NOMO-1 treated with dmso at 0.1 percent for 144 hours (cell line): ENCODE results near the gene PHLPP1.
"Not testable (repeated sequence)": the region's sequence is repeated elsewhere in the genome, so short reads cannot be mapped to it uniquely, and the experiment has no call there.

Source experiments
- DNase-seq: peaks from one replicate; lab custom pipeline; 2025; ENCODE audit not compliant: unreplicated experiment; lab: John Stamatoyannopoulos, UW

The PHLPP1 gene

GRCh38 chr18:62807396-62807795 lies 92.1 kb downstream of the PHLPP1 start:
- DNase-seq, result no peak

- DNase-seq, result no peak
Observed at GRCh38 chr18:62808123-62808522, 92.8 kb downstream of the PHLPP1 start.

- DNase-seq, result not testable (repeated sequence)
Observed at GRCh38 chr18:62809445-62809844, 94.1 kb downstream of the PHLPP1 start.

GRCh38 chr18:62809900-62810299 lies 94.6 kb downstream of the PHLPP1 start:
- no peak for DNase-seq

GRCh38 chr18:62810682-62811081 lies 95.3 kb downstream of the PHLPP1 start:
- DNase-seq, result no peak

- no peak for DNase-seq
Observed at GRCh38 chr18:62811674-62812073, 96.3 kb downstream of the PHLPP1 start.

GRCh38 chr18:62812242-62812641 lies 96.9 kb downstream of the PHLPP1 start:
- DNase-seq, result no peak

GRCh38 chr18:62812876-62813275 lies 97.5 kb downstream of the PHLPP1 start:
- DNase-seq, result no peak

GRCh38 chr18:62814132-62814759 lies 98.9 kb downstream of the PHLPP1 start:
- DNase-seq, result no peak

GRCh38 chr18:62825382-62825781 lies 110.0 kb downstream of the PHLPP1 start:
- no peak for DNase-seq

GRCh38 chr18:62827397-62827796 lies 112.1 kb downstream of the PHLPP1 start:
- DNase-seq, result no peak

- DNase-seq, result no peak
Observed at GRCh38 chr18:62828091-62828640, 112.8 kb downstream of the PHLPP1 start.

GRCh38 chr18:62828852-62829251 lies 113.5 kb downstream of the PHLPP1 start:
- no peak for DNase-seq

GRCh38 chr18:62829936-62830335 lies 114.6 kb downstream of the PHLPP1 start:
- DNase-seq, result no peak

- no peak for DNase-seq
Observed at GRCh38 chr18:62832282-62832681, 116.9 kb downstream of the PHLPP1 start.

- DNase-seq, result no peak
Observed at GRCh38 chr18:62833494-62833893, 118.2 kb downstream of the PHLPP1 start.

GRCh38 chr18:62834715-62835114 lies 119.4 kb downstream of the PHLPP1 start:
- DNase-seq, result no peak

- DNase-seq, result no peak
Observed at GRCh38 chr18:62837011-62837410, 121.7 kb downstream of the PHLPP1 start.

- no peak for DNase-seq
Observed at GRCh38 chr18:62838475-62839098, 123.2 kb downstream of the PHLPP1 start.

GRCh38 chr18:62839874-62840713 lies 124.8 kb downstream of the PHLPP1 start:
- DNase-seq, result no peak

- DNase-seq, result no peak
Observed at GRCh38 chr18:62841405-62841804, 126.1 kb downstream of the PHLPP1 start.

- DNase-seq, result no peak
Observed at GRCh38 chr18:62842898-62843297, 127.6 kb downstream of the PHLPP1 start.
